K562 (cell line): ENCODE data around the gene TMEM39B. TPM values are rescaled to one million over a fixed set of nuclear protein-coding genes. Genes with fewer than 3 reads are reported as not detected.

Source experiments
- ASH1L ChIP-seq: fragments of 450-650 bp; IDR thresholded peaks from 2 replicates; pipeline ENCODE4 v1.6.1; 2018; ENCODE audit warnings: borderline replicate concordance, mild to moderate bottlenecking, low read depth; ENCODE audit not compliant: partially characterized antibody
- CBX3 ChIP-seq, 2 experiments: IDR thresholded peaks; 1 replicate in 1 of 2; 2 replicates in 1 of 2; pipeline ENCODE4 v1.6.1; 2012; ENCODE audit warnings: inconsistent platforms in 2 of 2, low read length in 2 of 2, borderline replicate concordance in 1 of 2, control low read depth in 1 of 2
- ERF ChIP-seq: fragments of 450-650 bp; formaldehyde crosslinking; IDR thresholded peaks from 2 replicates; pipeline ENCODE4 v1.4.0; 2020; ENCODE audit warnings: mild to moderate bottlenecking, mixed read lengths
- ESRRB ChIP-seq: fragments of 250-450 bp; sonication (Bioruptor Pico); IDR thresholded peaks from 2 replicates; pipeline ENCODE4 v1.5.0; 2020; ENCODE audit warnings: mild to moderate bottlenecking, moderate library complexity, borderline replicate concordance
- ETV1 ChIP-seq: fragments of 450-650 bp; conservative IDR thresholded peaks from 2 replicates; pipeline ENCODE4 v1.6.1; 2016; ENCODE audit warnings: missing genetic modification characterization, control low read depth, low read depth, missing compliant biosample characterization
- EWSR1 ChIP-seq: fragments of 450-650 bp; IDR thresholded peaks from 2 replicates; pipeline ENCODE4 v1.6.1; 2018; ENCODE audit warnings: borderline replicate concordance, mild to moderate bottlenecking, low read depth, moderate library complexity; ENCODE audit not compliant: partially characterized antibody
- GATA2 ChIP-seq: sonication (generic); formaldehyde crosslinking; IDR thresholded peaks from 2 replicates; pipeline ENCODE4 v1.4.0; 2020; ENCODE audit warnings: mild to moderate bottlenecking, missing genetic modification reagents
- JUNB ChIP-seq: fragments of 450-650 bp; formaldehyde crosslinking; conservative IDR thresholded peaks from 2 replicates; pipeline ENCODE4 v1.4.0; 2020; ENCODE audit warnings: mild to moderate bottlenecking
- LEF1 ChIP-seq: fragments of 450-650 bp; IDR thresholded peaks from 2 replicates; pipeline ENCODE4 v1.6.1; 2016; ENCODE audit warnings: mild to moderate bottlenecking
- MECOM ChIP-seq: fragments of 250-450 bp; sonication (Bioruptor Pico); IDR thresholded peaks from 2 replicates; pipeline ENCODE4 v1.8.0; 2022; ENCODE audit warnings: inconsistent platforms
- MIER1 ChIP-seq: fragments of 450-650 bp; IDR thresholded peaks from 2 replicates; pipeline ENCODE4 v1.6.1; 2016; ENCODE audit warnings: antibody characterized with exemption, mild to moderate bottlenecking, low read depth
- MTF1 ChIP-seq: fragments of 250-450 bp; sonication (Bioruptor Pico); IDR thresholded peaks from 2 replicates; pipeline ENCODE4 v1.9.0; 2021; ENCODE audit warnings: moderate library complexity, mild to moderate bottlenecking, inconsistent platforms, borderline replicate concordance
- NCOA4 ChIP-seq: fragments of 450-650 bp; IDR thresholded peaks from 2 replicates; pipeline ENCODE4 v1.6.1; 2018; ENCODE audit warnings: mild to moderate bottlenecking; ENCODE audit not compliant: partially characterized antibody
- POLR2AphosphoS2 ChIP-seq: IDR thresholded peaks from 2 replicates; pipeline ENCODE4 v1.6.1; 2012; ENCODE audit warnings: low read length, improper control_type of control experiment
- POLR3A ChIP-seq: IDR thresholded peaks from 2 replicates; pipeline ENCODE4 v1.6.1; 2011; ENCODE audit warnings: borderline replicate concordance, mild to moderate bottlenecking, moderate library complexity; ENCODE audit not compliant: insufficient read length, insufficient read depth; ENCODE audit errors: extremely low read depth
- POU5F1 ChIP-seq: fragments of 150-350 bp; IDR thresholded peaks from 2 replicates; pipeline ENCODE4 v1.6.1; 2014; ENCODE audit warnings: borderline replicate concordance, low read length, low read depth, mild to moderate bottlenecking; ENCODE audit not compliant: partially characterized antibody
- PRPF4 ChIP-seq: fragments of 200-400 bp; formaldehyde crosslinking; IDR thresholded peaks from one replicate; pipeline ENCODE4 v1.6.1; 2017; ENCODE audit warnings: low read length, low read depth, mild to moderate bottlenecking; ENCODE audit not compliant: insufficient read depth, poor library complexity, severe bottlenecking
- ZBTB8A ChIP-seq: fragments of 450-650 bp; IDR thresholded peaks from 2 replicates; pipeline ENCODE4 v1.6.1; 2018; ENCODE audit warnings: mild to moderate bottlenecking, moderate library complexity; ENCODE audit not compliant: partially characterized antibody
- ZC3H11A ChIP-seq: IDR thresholded peaks from 2 replicates; pipeline ENCODE4 v1.6.1; 2012; ENCODE audit warnings: low read depth, low read length, improper control_type of control experiment
- ZNF75A ChIP-seq: fragments of 450-650 bp; formaldehyde crosslinking; IDR thresholded peaks from 2 replicates; pipeline ENCODE4 v1.4.0; 2020; ENCODE audit warnings: mild to moderate bottlenecking
- ZNF778 ChIP-seq: fragments of 450-650 bp; formaldehyde crosslinking; IDR thresholded peaks from 2 replicates; pipeline ENCODE4 v1.4.0; 2020; ENCODE audit warnings: mild to moderate bottlenecking, moderate library complexity
- polyA plus RNA-seq, 8 experiments: library from polyadenylated mRNA; depleted of rRNA in 4 of 8; stranded (reverse) in 5 of 8; unstranded in 3 of 8; fragments of >200 nt; fragmentation: Nextera tagmentation in 2 of 8; fragmentation: Illumina TruSeq in 1 of 8; extraction: Ambion mirVana in 2 of 8; extraction: Trizol in 1 of 8; gene quantifications; 2 replicates each; pipeline versions ENCODE4 v1.2.1 to v1.2.3, GENCODE V29; 2011 to 2014; ENCODE audit warnings: inconsistent platforms in 1 of 8, missing spikeins in 1 of 8
- total RNA-seq, 7 experiments: library from RNA; depleted of rRNA in 6 of 7; stranded (reverse); fragments of >200 nt in 6 of 7; fragmentation: Illumina TruSeq in 2 of 7; extraction: Trizol in 2 of 7; gene quantifications; 2 replicates each; pipeline versions ENCODE4 v1.2.1 to v1.2.3, GENCODE V29; 2011 to 2021; ENCODE audit warnings: low replicate concordance in 1 of 7
- TF ChIP-seq, protein P1 (sequence below): sonication (generic); formaldehyde crosslinking; IDR thresholded peaks from 2 replicates; pipeline ENCODE4 v1.8.0; 2022; ENCODE audit warnings: missing genetic modification reagents, mild to moderate bottlenecking, moderate library complexity, borderline replicate concordance
- TF ChIP-seq, protein P2 (sequence below): fragments of 450-650 bp; IDR thresholded peaks from 2 replicates; pipeline ENCODE4 v1.6.1; 2016; ENCODE audit warnings: low read depth, mild to moderate bottlenecking, moderate library complexity
- TF ChIP-seq, protein P3 (sequence below), 3 experiments: IDR thresholded peaks in 2 of 3; conservative IDR thresholded peaks in 1 of 3; 2 replicates each; pipeline ENCODE4 v1.5.1; 2011 to 2012; ENCODE audit warnings: low read length in 3 of 3, mild to moderate bottlenecking in 3 of 3, control low read depth in 2 of 3, improper control_type of control experiment in 1 of 3, inconsistent platforms in 1 of 3, low read depth in 1 of 3, mixed read lengths in 1 of 3, moderate library complexity in 1 of 3; ENCODE audit not compliant: insufficient read depth in 2 of 3

TMEM39B gene
- total and polyA plus RNA-seq, 9 of the 15 experiments (the other 6 are each of a cell fraction or from before 2014, with no cell fraction given): 0.92 to 28.5 (median 9.7) TPM

DNA sequence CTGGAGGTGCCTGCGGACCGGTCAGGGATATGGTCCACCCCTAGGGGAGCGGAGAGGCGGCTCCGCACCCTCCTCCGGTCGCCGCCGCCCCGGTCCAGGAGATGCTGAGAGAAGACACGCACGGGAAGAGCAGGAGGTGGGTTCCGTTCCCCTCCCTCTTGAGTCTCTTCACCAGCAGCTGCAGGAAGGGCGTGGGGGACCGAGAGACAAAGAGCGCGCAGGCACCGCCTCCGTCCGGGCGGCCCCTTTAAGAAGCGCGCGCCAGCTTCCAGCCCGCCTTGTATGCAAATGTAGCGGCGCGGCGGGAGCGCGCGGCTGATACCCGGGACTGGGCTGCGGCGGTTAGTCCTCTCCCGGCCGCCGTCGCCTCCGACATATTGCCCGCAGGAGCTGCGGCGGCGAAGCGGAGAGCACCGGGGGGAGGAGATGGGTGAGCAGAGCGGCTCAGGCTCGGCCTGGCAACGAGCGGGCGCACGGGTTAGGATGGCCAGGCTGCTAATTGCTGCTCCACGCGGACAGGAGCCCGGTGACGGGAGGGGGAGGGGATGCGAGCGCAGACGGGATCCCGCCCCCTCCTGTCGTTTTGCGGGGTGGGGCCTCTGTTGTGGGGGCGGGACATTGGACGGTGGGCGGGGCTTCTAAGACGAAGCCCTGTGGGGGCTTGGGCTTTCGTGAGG, at the start of gene TMEM39B (continued):
- TF ChIP-seq ZNF778 (CRISPR knock-in tag) (no peak), NCOA4 (no peak), POU5F1 (peak; percentile 77), ZC3H11A (no peak), POLR3A (no peak), MIER1 (no peak), POLR2AphosphoS2 (peak; percentile 84; the same call in 1 of the 2 replicates), EWSR1 (no peak), ZBTB8A (no peak), GATA2 (CRISPR knock-in tag) (no peak), ETV1 (no peak), PRPF4 (peak; percentile 68), ESRRB (no peak), CBX3 (IDR thresholded peaks at IDR 0.05; ENCODE audit: borderline replicate concordance in 1 of 2, low read length in 2 of 2) (peak in 1 of 2 experiments; percentile 7; a peak in 1 of 3 replicates), MTF1 (CRISPR knock-in tag) (no peak), LEF1 (peak; percentile 21; the same call in 1 of the 2 replicates), MECOM (no peak), ZNF75A (CRISPR knock-in tag) (no peak), ASH1L (no peak), ERF (CRISPR knock-in tag) (peak; percentile 83; the same call in 1 of the 2 replicates), JUNB (CRISPR knock-in tag) (no peak)
- TF ChIP-seq, protein P1, sequence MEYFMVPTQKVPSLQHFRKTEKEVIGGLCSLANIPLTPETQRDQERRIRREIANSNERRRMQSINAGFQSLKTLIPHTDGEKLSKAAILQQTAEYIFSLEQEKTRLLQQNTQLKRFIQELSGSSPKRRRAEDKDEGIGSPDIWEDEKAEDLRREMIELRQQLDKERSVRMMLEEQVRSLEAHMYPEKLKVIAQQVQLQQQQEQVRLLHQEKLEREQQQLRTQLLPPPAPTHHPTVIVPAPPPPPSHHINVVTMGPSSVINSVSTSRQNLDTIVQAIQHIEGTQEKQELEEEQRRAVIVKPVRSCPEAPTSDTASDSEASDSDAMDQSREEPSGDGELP (CRISPR knock-in tag): peak; percentile 94
- TF ChIP-seq, protein P2, sequence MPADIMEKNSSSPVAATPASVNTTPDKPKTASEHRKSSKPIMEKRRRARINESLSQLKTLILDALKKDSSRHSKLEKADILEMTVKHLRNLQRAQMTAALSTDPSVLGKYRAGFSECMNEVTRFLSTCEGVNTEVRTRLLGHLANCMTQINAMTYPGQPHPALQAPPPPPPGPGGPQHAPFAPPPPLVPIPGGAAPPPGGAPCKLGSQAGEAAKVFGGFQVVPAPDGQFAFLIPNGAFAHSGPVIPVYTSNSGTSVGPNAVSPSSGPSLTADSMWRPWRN: no peak
- TF ChIP-seq, protein P3, sequence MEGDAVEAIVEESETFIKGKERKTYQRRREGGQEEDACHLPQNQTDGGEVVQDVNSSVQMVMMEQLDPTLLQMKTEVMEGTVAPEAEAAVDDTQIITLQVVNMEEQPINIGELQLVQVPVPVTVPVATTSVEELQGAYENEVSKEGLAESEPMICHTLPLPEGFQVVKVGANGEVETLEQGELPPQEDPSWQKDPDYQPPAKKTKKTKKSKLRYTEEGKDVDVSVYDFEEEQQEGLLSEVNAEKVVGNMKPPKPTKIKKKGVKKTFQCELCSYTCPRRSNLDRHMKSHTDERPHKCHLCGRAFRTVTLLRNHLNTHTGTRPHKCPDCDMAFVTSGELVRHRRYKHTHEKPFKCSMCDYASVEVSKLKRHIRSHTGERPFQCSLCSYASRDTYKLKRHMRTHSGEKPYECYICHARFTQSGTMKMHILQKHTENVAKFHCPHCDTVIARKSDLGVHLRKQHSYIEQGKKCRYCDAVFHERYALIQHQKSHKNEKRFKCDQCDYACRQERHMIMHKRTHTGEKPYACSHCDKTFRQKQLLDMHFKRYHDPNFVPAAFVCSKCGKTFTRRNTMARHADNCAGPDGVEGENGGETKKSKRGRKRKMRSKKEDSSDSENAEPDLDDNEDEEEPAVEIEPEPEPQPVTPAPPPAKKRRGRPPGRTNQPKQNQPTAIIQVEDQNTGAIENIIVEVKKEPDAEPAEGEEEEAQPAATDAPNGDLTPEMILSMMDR (IDR thresholded peaks at IDR 0.05 in 2 of 3, conservative IDR thresholded peaks at IDR 0.05 in 1 of 3; ENCODE audit: insufficient read depth in 2 of 3, low read depth in 1 of 3, low read length in 3 of 3): 0 out of 6 replicates have a peak, but pooled peaks of 2 of the 3 experiments have one; percentile 1 to 9
